Body of pancreas (tissue), 4 donors: Measurements from ENCODE around the gene FRMD4B. TPM values are rescaled to one million over a fixed set of nuclear protein-coding genes. Genes with fewer than 3 reads are reported as not detected.

Source experiments
- ATAC-seq: fragments of 150-250 bp; one replicate; pipeline ENCODE4 v1.9.1; 2016
- DNase-seq, 4 donors: peaks; one replicate each; pipeline ENCODE4 v3.0.0-alpha.2; 2019
- H3K27ac ChIP-seq, 4 donors: fragments of 200-600 bp; sonication (generic); 1 replicate in 3 of 4; 2 replicates in 1 of 4; pipeline versions ENCODE4 v1.5.1 to v1.6.1; 2016 to 2019; ENCODE audit warnings: mild to moderate bottlenecking in 1 of 4, mixed read lengths in 1 of 4, moderate library complexity in 1 of 4
- H3K27me3 ChIP-seq, 2 donors: fragments of 200-600 bp; sonication (generic); one replicate each; pipeline ENCODE4 v1.6.0; 2016; ENCODE audit warnings: mild to moderate bottlenecking in 1 of 2
- H3K36me3 ChIP-seq, 2 donors: fragments of 200-600 bp; sonication (generic); replicated peaks in 1 of 2; 2 replicates each; pipeline ENCODE4 v1.5.1; 2016; ENCODE audit warnings: low read depth in 2 of 2; ENCODE audit not compliant: insufficient read depth in 1 of 2
- H3K4me1 ChIP-seq: fragments of 200-600 bp; sonication (generic); one replicate; pipeline ENCODE4 v1.6.0; 2016
- H3K4me3 ChIP-seq, 2 donors: fragments of 200-600 bp; sonication (generic); 1 replicate in 1 of 2; 2 replicates in 1 of 2; pipeline ENCODE4 v1.5.1; 2016 to 2019
- H3K9me3 ChIP-seq, 3 donors: fragments of 200-600 bp; sonication (generic); 1 replicate in 2 of 3; 2 replicates in 1 of 3; pipeline ENCODE4 v1.5.1; 2016
- CTCF ChIP-seq, 7 experiments: fragments of 450-650 bp in 4 of 7; fragments of 200-600 bp in 3 of 7; sonication (generic) in 3 of 7; IDR thresholded peaks; one replicate each; pipeline ENCODE4 v1.5.1; 2016 to 2019; ENCODE audit warnings: antibody characterized with exemption in 7 of 7
- POLR2A ChIP-seq, 3 donors: fragments of 450-650 bp; IDR thresholded peaks; one replicate each; pipeline ENCODE4 v1.6.1; 2016; ENCODE audit warnings: antibody characterized with exemption in 3 of 3, mild to moderate bottlenecking in 2 of 3
- WGBS, 2 donors: methylation state at CpG; one replicate each; pipeline ENCODE4 v1.1.5; 2017; 5-methylcytosine and 5-hydroxymethylcytosine counted together
- intact Hi-C: fragments of 100-400 bp; cut with DNase I; formaldehyde crosslinking; loops from one replicate; pipeline ENCODE4 v1.15.1; 2023
- total RNA-seq, 2 donors: library from RNA; depleted of rRNA; stranded (reverse); fragments of >200 nt; gene quantifications; one replicate each; pipeline ENCODE4 v1.1.0, GENCODE V29; 2016

Gene FRMD4B
- total RNA-seq, 2 donors from 2014 or later: 7.3 to 14.3 TPM

DNA sequence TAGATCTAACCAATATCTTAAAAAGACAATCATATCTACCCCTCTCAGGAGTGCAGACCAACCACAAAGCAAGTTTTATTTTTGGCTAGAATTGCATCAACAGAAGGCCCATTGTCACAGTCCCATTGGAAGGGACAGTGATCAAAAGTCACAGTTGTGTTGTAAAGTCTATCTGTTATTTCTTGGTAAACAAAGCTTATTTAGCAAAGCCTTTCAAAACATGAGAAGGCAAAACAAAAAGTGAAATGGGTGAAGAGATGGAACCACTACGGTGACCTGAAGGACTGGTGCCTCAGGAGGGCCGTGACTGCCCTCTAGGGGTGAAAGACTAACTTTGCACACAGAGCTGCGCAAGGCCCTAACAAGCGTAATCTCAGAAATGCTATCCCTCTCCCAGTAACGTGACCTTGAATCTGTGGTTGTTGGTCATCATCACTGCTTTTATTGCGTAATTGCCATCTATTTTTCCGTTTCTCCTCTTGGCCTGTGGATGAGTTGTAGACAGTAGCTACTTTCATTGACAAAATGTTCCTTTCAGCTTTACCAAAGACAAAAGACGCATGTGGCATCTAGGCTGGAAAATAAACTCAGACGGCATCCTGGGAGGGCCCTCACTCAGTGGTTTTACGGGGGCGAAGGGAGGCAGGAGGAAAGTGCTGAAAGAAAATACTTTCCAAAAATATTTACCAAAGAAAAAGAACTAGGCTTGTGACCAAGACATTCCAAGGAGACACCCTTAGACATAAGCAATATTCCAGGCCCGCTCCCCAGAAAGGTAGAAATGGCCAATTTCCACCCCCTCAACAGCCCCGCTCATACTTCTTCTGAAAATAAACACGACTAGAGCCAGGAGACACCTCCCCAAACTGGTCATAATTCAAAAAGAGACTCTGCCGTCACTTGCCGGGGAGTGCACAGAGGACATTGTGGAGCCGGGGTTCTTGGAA lies 79.4 kb downstream of the FRMD4B start:
- ATAC-seq (peak; percentile 95), DNase-seq (peak; percentile 59 to 78 (median 70))
- Histone ChIP-seq H3K27me3 (no peaks in the 10 kb centered on the region), H3K36me3 (no peaks in the 10 kb centered on the region), H3K4me3 (no peak overlapping the region), H3K27ac (no peak overlapping the region), H3K4me1 (peaks cover 4% of the 10 kb centered on the region), H3K9me3 (no peaks in the 10 kb centered on the region)
- 28 to 29% methylated on average over 17 of the region's 17 CpGs for WGBS, 2 donors
- TF ChIP-seq POLR2A (IDR thresholded peaks at IDR 0.05) (no peak), CTCF (IDR thresholded peaks at IDR 0.05) (peak; percentile 84 to 92 (median 88))
- intact Hi-C loops: loop anchor here (5.0 kb wide), 1 partner anchor 144 kb away; no protein-coding TSS in a partner anchor

- Histone ChIP-seq H3K36me3 (no peaks in the 10 kb centered on the region), H3K4me3 (no peak overlapping the region), H3K4me1 (peaks cover 4% of the 10 kb centered on the region), H3K9me3 (no peaks in the 10 kb centered on the region), H3K27ac (no peak overlapping the region), H3K27me3 (no peaks in the 10 kb centered on the region)
- no peak for TF ChIP-seq CTCF (IDR thresholded peaks at IDR 0.05)
- no peak for TF ChIP-seq POLR2A (IDR thresholded peaks at IDR 0.05)
- DNase-seq (no peak), ATAC-seq (no peak)
- 61 to 66% methylated on average over 2 of the region's 2 CpGs for WGBS, 2 donors
- intact Hi-C loops: loop anchor here (5.0 kb wide), 1 partner anchor 143 kb away; no protein-coding TSS in a partner anchor
Observed at GRCh38 chr3:69305011-69305410, 80.9 kb downstream of the FRMD4B start.

- intact Hi-C loops: no loop called here
- TF ChIP-seq POLR2A (IDR thresholded peaks at IDR 0.05): no peak
- no peak for TF ChIP-seq CTCF (IDR thresholded peaks at IDR 0.05)
- Histone ChIP-seq H3K27ac (no peak overlapping the region), H3K9me3 (no peaks in the 10 kb centered on the region), H3K4me3 (no peak overlapping the region), H3K27me3 (no peaks in the 10 kb centered on the region), H3K36me3 (no peaks in the 10 kb centered on the region), H3K4me1 (peaks cover 4% of the 10 kb centered on the region)
- DNase-seq: no peak
- 74 to 85% methylated on average over 6 of the region's 6 CpGs for WGBS, 2 donors
- no peak for ATAC-seq
Observed at GRCh38 chr3:69304396-69304795, 81.5 kb downstream of the FRMD4B start.

DNA sequence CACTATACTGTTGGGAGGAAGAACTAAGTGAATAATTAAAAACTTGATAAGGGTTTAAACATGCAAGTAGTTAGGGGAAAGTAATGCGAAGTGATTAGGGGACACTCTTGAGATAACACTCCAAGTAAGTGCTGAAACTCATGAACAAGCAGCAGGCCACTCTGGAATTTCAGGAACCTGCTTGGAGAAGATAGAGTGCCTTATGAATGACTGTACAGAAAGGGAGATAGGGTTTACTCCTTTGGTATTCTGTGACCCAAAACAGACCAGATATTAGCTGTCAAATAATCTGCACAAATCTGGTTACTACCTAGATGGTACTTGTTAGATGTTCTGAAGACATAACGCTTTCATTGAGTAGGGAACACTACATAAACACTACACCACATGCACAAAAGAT lies 85.6 kb downstream of the FRMD4B start:
- Histone ChIP-seq H3K36me3 (no peaks in the 10 kb centered on the region), H3K4me1 (no peaks in the 10 kb centered on the region), H3K27ac (no peak overlapping the region), H3K27me3 (no peaks in the 10 kb centered on the region), H3K9me3 (no peaks in the 10 kb centered on the region), H3K4me3 (no peak overlapping the region)
- ATAC-seq: no peak
- DNase-seq: no peak
- TF ChIP-seq CTCF (IDR thresholded peaks at IDR 0.05): no peak
- TF ChIP-seq POLR2A (IDR thresholded peaks at IDR 0.05): no peak
- 75 to 79% methylated on average over 2 of the region's 2 CpGs for WGBS, 2 donors
- intact Hi-C loops: no loop called here
